ENCODE data around the gene ALG2. TPM values are rescaled to one million over a fixed set of nuclear protein-coding genes. Genes with fewer than 3 reads are reported as not detected.
A peak's percentile ranks its signal among the peaks of the same experiment; 100 is the strongest.

ALG2 gene
- polyA plus RNA-seq (2012; rRNA removed), result 31.6 and 35.6 TPM in 2 replicates
- 33.3 and 33.7 TPM in 2 replicates for polyA plus RNA-seq (2012; cell fraction: cytosol; rRNA removed)
- 29.3 and 39.1 TPM in 2 replicates for polyA plus RNA-seq (2012; cell fraction: nucleus; rRNA removed)

GRCh38 chr9:99221621-99222415 lies at the start of gene ALG2, which contains the start of gene SEC61B:
Gene ALG2, minus strand, starts transcription at chr9:99221942. Its CDS starts 48 bp downstream, at chr9:99221894.
Gene SEC61B, plus strand, starts transcription at chr9:99222282. Its CDS starts 82 bp downstream, at chr9:99222364.
- H3K9me3 ChIP-seq, result no peaks in the 10 kb centered on the region
- H3K4me1 ChIP-seq (ENCODE audit: control insufficient read depth in 1 of 2, insufficient read depth in 2 of 2, low read depth in 1 of 2, low read length in 1 of 2), result peaks cover 11 to 12% of the 10 kb centered on the region in 2 experiments
- H3K9ac ChIP-seq, result peak within 1 kb of the TSS; percentile 98
- peak within 1 kb of the TSS; percentile 91 to 99 for H3K4me3 ChIP-seq (ENCODE audit: low read depth in 2 of 2, low read length in 1 of 2)
- H3K4me2 ChIP-seq, result peak within 1 kb of the TSS; percentile 89
- H3K36me3 ChIP-seq (replicated peaks in 1 of 2; ENCODE audit: control insufficient read depth in 1 of 2, insufficient read depth in 2 of 2, low read length in 1 of 2), result peaks cover 42 to 44% of the 10 kb centered on the region in 2 experiments
- 0% methylated on average over 15 of the region's 70 CpGs for WGBS (ENCODE audit: low lambda C conversion rate)
- H3K79me2 ChIP-seq (ENCODE audit: insufficient read depth), result peaks cover 95% of the 10 kb centered on the region
- peaks cover 8% of the 10 kb centered on the region for H3F3A ChIP-seq (replicated peaks; ENCODE audit: insufficient read depth)
- no peaks in the 10 kb centered on the region for H3K27me3 ChIP-seq (ENCODE audit: insufficient read depth)
- peaks cover 45% of the 10 kb centered on the region for H4K20me1 ChIP-seq (ENCODE audit: insufficient read depth)
- CTCF ChIA-PET, result interaction anchor here (0.9 to 3.5 kb wide), 5 partner anchors 11 to 58 kb away, joined by 3 to 33 read pairs (median 8); no protein-coding TSS in a partner anchor
- peak; percentile 97 for DNase-seq
- peak within 1 kb of the TSS; percentile 89 for H2AFZ ChIP-seq (ENCODE audit: low read depth)
- POLR2A ChIA-PET, result interaction anchor here (0.6 to 1.2 kb wide), 6 partner anchors 10 to 850 kb away, joined by 3 to 5 read pairs (median 4); partner anchors contain the start of gene NR4A3
- no peaks in the 10 kb centered on the region for H3K9me2 ChIP-seq
- H3K27ac ChIP-seq (ENCODE audit: low read depth in 2 of 2, low read length in 1 of 2), result peak within 1 kb of the TSS; percentile 97 to 99
- TF ChIP-seq RAD21 (IDR thresholded peaks at IDR 0.05; ENCODE audit: low read length) (no peak), NRF1 (IDR thresholded peaks at IDR 0.05; ENCODE audit: low read depth, low read length) (peak; percentile 81), RFX5 (IDR thresholded peaks at IDR 0.05; ENCODE audit: low read length) (no peak), USF2 (IDR thresholded peaks at IDR 0.05; ENCODE audit: borderline replicate concordance, low read depth, low read length) (no peak), NFIC (IDR thresholded peaks at IDR 0.05; ENCODE audit: borderline replicate concordance) (no peak), CTCF (IDR thresholded peaks at IDR 0.05) (no peak), REST (IDR thresholded peaks at IDR 0.05; ENCODE audit: low read depth, low read length) (peak; percentile 42), FOXM1 (IDR thresholded peaks at IDR 0.05; ENCODE audit: low read depth) (0 out of 2 replicates have a peak, but pooled peaks have one; percentile 18), SMC3 (IDR thresholded peaks at IDR 0.05; ENCODE audit: low read depth, low read length) (no peak; the same call in 1 of the 2 replicates), CHD2 (IDR thresholded peaks at IDR 0.05; ENCODE audit: low read length, partially characterized antibody) (no peak), YY1 (IDR thresholded peaks at IDR 0.05; ENCODE audit: low read depth) (peak; percentile 83), USF1 (IDR thresholded peaks at IDR 0.05; ENCODE audit: borderline replicate concordance, low read depth) (no peak), ZBTB33 (IDR thresholded peaks at IDR 0.05; ENCODE audit: borderline replicate concordance, low read depth) (0 out of 2 replicates have a peak, but pooled peaks have one; percentile 24), PBX3 (IDR thresholded peaks at IDR 0.05) (no peak), GATA2 (CRISPR knock-in tag; IDR thresholded peaks at IDR 0.05) (no peak), GABPA (IDR thresholded peaks at IDR 0.05; ENCODE audit: low read depth) (no peak; the same call in 1 of the 2 replicates), JUND (IDR thresholded peaks at IDR 0.05) (no peak), FOXJ3 (CRISPR knock-in tag; IDR thresholded peaks at IDR 0.05) (no peak), ELF1 (IDR thresholded peaks at IDR 0.05) (no peak), RXRA (IDR thresholded peaks at IDR 0.05; ENCODE audit: borderline replicate concordance, low read depth) (no peak), EP300 (IDR thresholded peaks at IDR 0.05; ENCODE audit: borderline replicate concordance in 1 of 2, low read depth in 1 of 2, low read length in 1 of 2) (no peak)
